Upper lobe of right lung (tissue), 1 donor: ENCODE results near the gene PERCC1. TPM values are rescaled to one million over a fixed set of nuclear protein-coding genes. Genes with fewer than 3 reads are reported as not detected.
"Not testable (repeated sequence)": the region's sequence is repeated elsewhere in the genome, so short reads cannot be mapped to it uniquely, and the experiment has no call there.

Experiments used
- ATAC-seq: fragments of 200-7000 bp; cut with Tn5 transposase; one replicate; pipeline ENCODE4 v1.9.1; 2020; ENCODE audit warnings: mild to moderate bottlenecking, moderate library complexity
- DNase-seq: peaks from one replicate; pipeline ENCODE4 v3.0.0-alpha.2; 2020
- H3K27ac ChIP-seq: fragments of 200-600 bp; one replicate; pipeline ENCODE4 v1.8.0; 2022
- H3K27me3 ChIP-seq: fragments of 200-600 bp; one replicate; pipeline ENCODE4 v1.8.0; 2022; ENCODE audit warnings: mild to moderate bottlenecking
- H3K36me3 ChIP-seq: fragments of 200-600 bp; one replicate; pipeline ENCODE4 v1.8.0; 2022
- H3K4me1 ChIP-seq: fragments of 200-600 bp; one replicate; pipeline ENCODE4 v1.8.0; 2022
- H3K4me3 ChIP-seq: fragments of 200-600 bp; one replicate; pipeline ENCODE4 v1.8.0; 2022; ENCODE audit warnings: mild to moderate bottlenecking
- H3K9me3 ChIP-seq: fragments of 200-600 bp; one replicate; pipeline ENCODE4 v1.8.0; 2022
- CTCF ChIP-seq: fragments of 200-600 bp; IDR thresholded peaks from one replicate; pipeline ENCODE4 v1.8.0; 2022; ENCODE audit warnings: antibody characterized with exemption
- intact Hi-C: fragments of 100-400 bp; cut with DNase I; formaldehyde crosslinking; loops from one replicate; pipeline ENCODE4 v1.11.0; 2022
- total RNA-seq: library from RNA; stranded (reverse); fragmentation: NEBNext Ultra II Directional; extraction: Animal tissue kit (Norgen Biotek cat#: 25700); gene quantifications from one replicate; pipeline ENCODE4 v1.2.1, GENCODE V29; 2021
- donor health status: DM: no; HTN: yes; CAD: no; lungs with severe emphysema.

PERCC1 gene
- total RNA-seq, 1 donor from 2014 or later = not detected

DNA sequence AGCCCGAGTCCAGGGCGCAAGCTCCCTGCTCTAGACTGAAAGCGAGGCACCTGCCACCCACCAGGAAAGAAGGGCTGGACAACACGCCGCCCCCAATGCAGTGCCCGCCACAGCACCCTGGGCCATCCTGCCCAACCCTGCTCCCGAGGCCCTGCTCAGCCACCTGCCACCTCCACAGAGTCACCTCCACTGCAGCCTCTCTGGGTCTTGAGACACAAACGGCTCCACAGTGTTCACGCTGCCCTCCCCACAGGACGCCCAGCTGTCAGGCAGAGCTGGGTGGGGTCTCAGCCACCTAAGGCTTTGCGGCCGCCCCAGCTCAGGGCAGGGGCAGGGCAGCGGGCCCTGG is 34.7 kb downstream of the PERCC1 start:
- no peaks in the 10 kb centered on the region for H3K9me3 ChIP-seq
- peaks cover 34% of the 10 kb centered on the region for H3K36me3 ChIP-seq
- intact Hi-C loops = no loop called here
- DNase-seq (no peak), ATAC-seq (no peak)
- no peaks in the 10 kb centered on the region for H3K27me3 ChIP-seq
- TF ChIP-seq CTCF = no peak
- H3K4me3 ChIP-seq = no peak overlapping the region
- peaks cover 7% of the 10 kb centered on the region for H3K4me1 ChIP-seq
- no peak overlapping the region for H3K27ac ChIP-seq

- Histone ChIP-seq H3K9me3 (no peaks in the 10 kb centered on the region), H3K36me3 (peaks cover 29% of the 10 kb centered on the region), H3K4me1 (peaks cover 12% of the 10 kb centered on the region), H3K27ac (no peak overlapping the region), H3K4me3 (no peak overlapping the region), H3K27me3 (no peaks in the 10 kb centered on the region)
- intact Hi-C loops = no loop called here
- no peak for TF ChIP-seq CTCF
- DNase-seq (no peak), ATAC-seq (no peak)
Measured at GRCh38 chr16:1466054-1466453, 35.2 kb downstream of the PERCC1 start.

DNA sequence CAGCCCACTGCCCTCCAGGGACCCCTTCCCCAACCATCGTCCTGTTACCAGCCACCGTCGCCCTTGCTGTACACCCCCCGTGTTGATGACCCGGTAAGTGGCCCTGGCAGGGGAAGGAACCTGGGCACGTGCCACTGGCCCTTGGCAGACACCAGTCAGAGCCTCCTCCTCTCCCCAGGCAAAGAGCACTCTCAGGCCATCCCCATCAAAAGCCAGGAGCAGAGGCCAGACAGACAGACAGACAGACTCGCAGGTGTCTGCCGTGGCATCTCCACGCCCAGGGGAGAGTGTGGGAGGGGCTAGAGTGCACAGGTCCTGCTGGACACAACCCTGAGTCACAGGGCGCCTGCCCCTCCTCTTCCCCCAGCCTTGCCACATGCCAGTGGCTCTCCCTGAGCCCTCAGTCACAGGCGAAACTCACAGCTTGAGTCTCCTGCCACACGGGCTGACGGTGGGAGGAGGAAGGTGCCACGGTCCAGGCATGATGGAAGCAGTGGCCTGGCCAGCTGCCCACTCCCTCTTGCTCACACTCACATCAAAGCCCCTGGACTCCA is 36.2 kb downstream of the PERCC1 start:
- H3K36me3 ChIP-seq = peaks cover 22% of the 10 kb centered on the region
- H3K9me3 ChIP-seq = no peaks in the 10 kb centered on the region
- H3K4me3 ChIP-seq = no peak overlapping the region
- intact Hi-C loops = no loop called here
- no peak for TF ChIP-seq CTCF
- peak; percentile 2 for ATAC-seq
- no peaks in the 10 kb centered on the region for H3K27me3 ChIP-seq
- H3K4me1 ChIP-seq = peaks cover 14% of the 10 kb centered on the region
- H3K27ac ChIP-seq = no peak overlapping the region
- peak; percentile 64 for DNase-seq

DNA sequence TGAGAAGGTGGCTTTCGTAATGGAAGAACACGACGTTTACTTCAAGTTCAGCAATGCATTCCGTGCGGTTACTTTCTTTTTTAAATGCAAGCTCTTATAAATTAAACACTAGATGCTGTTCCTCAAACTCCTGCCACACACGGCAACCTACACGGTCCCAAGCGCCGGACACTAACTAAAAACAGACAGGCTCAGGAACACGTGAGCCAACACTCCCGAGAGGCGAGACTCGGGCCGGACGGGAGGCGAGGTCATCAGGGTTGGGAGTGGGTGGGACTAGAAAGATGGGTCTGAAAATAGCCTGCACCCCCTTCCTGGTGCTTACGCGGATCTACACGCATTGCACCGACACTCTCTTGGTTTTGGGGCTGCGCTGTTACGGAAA is 37.5 kb downstream of the PERCC1 start:
- intact Hi-C loops = no loop called here

GRCh38 chr16:1469141-1469540 is 38.3 kb downstream of the PERCC1 start:
- H3K27ac ChIP-seq, ATAC-seq, H3K36me3 ChIP-seq, H3K4me3 ChIP-seq, H3K9me3 ChIP-seq, intact Hi-C loops, DNase-seq, H3K27me3 ChIP-seq: not testable (repeated sequence)
- H3K4me1 ChIP-seq = peaks cover 31% of the 10 kb centered on the region

More for the DNA sequence above, 37.5 kb downstream of the PERCC1 start:
- Histone ChIP-seq H3K36me3 (peaks cover 14% of the 10 kb centered on the region), H3K9me3 (no peaks in the 10 kb centered on the region), H3K4me1 (peaks cover 23% of the 10 kb centered on the region), H3K4me3 (no peak overlapping the region), H3K27me3 (no peaks in the 10 kb centered on the region), H3K27ac (no peak overlapping the region)
- TF ChIP-seq CTCF = no peak
- peak; percentile 64 for DNase-seq
- ATAC-seq = no peak

- DNase-seq (peak; percentile 68), ATAC-seq (peak; percentile 54)
- Histone ChIP-seq H3K9me3 (no peaks in the 10 kb centered on the region), H3K27me3 (no peaks in the 10 kb centered on the region), H3K4me1 (peaks cover 33% of the 10 kb centered on the region), H3K36me3 (peaks cover 3% of the 10 kb centered on the region), H3K27ac (peak overlapping the region; percentile 75), H3K4me3 (peak overlapping the region; percentile 8)
- intact Hi-C loops = no loop called here
- TF ChIP-seq CTCF = no peak
Measured at GRCh38 chr16:1469693-1470201, 38.9 kb downstream of the PERCC1 start.
